Coronary artery (tissue), 2 donors: ENCODE measurements around the gene ZNF511.

Experiments used
- DNase-seq: peaks from one replicate; pipeline ENCODE4 v3.0.0-alpha.2; 2017; ENCODE audit warnings: low spot score
- H3K27ac ChIP-seq, 2 donors: fragments of 200-600 bp; sonication (generic); one replicate each; pipeline ENCODE4 v1.5.1; 2016 to 2019
- H3K4me3 ChIP-seq: fragments of 200-600 bp; sonication (generic); 2 replicates; pipeline ENCODE4 v1.5.1; 2016; ENCODE audit warnings: mild to moderate bottlenecking, moderate library complexity
- CTCF ChIP-seq: fragments of 200-600 bp; sonication (generic); IDR thresholded peaks from one replicate; pipeline ENCODE4 v1.5.1; 2019; ENCODE audit warnings: antibody characterized with exemption

ZNF511 gene

GRCh38 chr10:133308421-133309099 lies at the start of gene ZNF511, which contains the start of gene TUBGCP2:
Gene ZNF511 (plus strand): TSS chr10:133308914. CDS start chr10:133308944, 30 bp downstream.
Gene TUBGCP2 (minus strand): TSS chr10:133308872. CDS start chr10:133302941, 5,931 bp downstream.
- no peak for TF ChIP-seq CTCF
- peak within 1 kb of the TSS; percentile 92 for H3K4me3 ChIP-seq
- DNase-seq: peak; percentile 93
- peak within 1 kb of the TSS; percentile 92 to 97 for H3K27ac ChIP-seq

GRCh38 chr10:133259602-133259989 lies 49.1 kb upstream of the ZNF511 start:
- TF ChIP-seq CTCF: no peak
- H3K4me3 ChIP-seq: no peak overlapping the region
- no peak for DNase-seq
- peak overlapping the region in 1 of 2 donors; percentile 82 for H3K27ac ChIP-seq

GRCh38 chr10:133260895-133261725 lies 47.6 kb upstream of the ZNF511 start:
- Histone ChIP-seq H3K27ac (peak overlapping the region; percentile 84 to 90), H3K4me3 (peak overlapping the region; percentile 87)
- no peak for TF ChIP-seq CTCF
- peak; percentile 84 for DNase-seq

GRCh38 chr10:133261726-133262325 lies 46.9 kb upstream of the ZNF511 start:
- DNase-seq: peak; percentile 87
- peak overlapping the region; percentile 84 to 90 for H3K27ac ChIP-seq
- no peak for TF ChIP-seq CTCF
- peak overlapping the region; percentile 87 for H3K4me3 ChIP-seq

GRCh38 chr10:133262696-133263095 lies 46.0 kb upstream of the ZNF511 start:
- Histone ChIP-seq H3K4me3 (peak overlapping the region; percentile 87), H3K27ac (no peak overlapping the region)
- TF ChIP-seq CTCF: no peak
- no peak for DNase-seq

- TF ChIP-seq CTCF: no peak
- no peak overlapping the region for H3K27ac ChIP-seq
- no peak overlapping the region for H3K4me3 ChIP-seq
- DNase-seq: no peak
Measured at GRCh38 chr10:133263674-133264073, 45.0 kb upstream of the ZNF511 start.
